B cell (primary cell): ENCODE data around the gene TMEM254. TPM values are rescaled to one million over a fixed set of nuclear protein-coding genes. Genes with fewer than 3 reads are reported as not detected.

Experiments
- ATAC-seq: fragments of 200-7000 bp; cut with Tn5 transposase; one replicate; pipeline ENCODE4 v1.10.0; 2021; ENCODE audit warnings: low read depth, mild to moderate bottlenecking, moderate number of reproducible peaks, moderate library complexity
- CTCF ChIA-PET: fragments of 350-600 bp; sonication (Branson Sonifier 250); formaldehyde crosslinking; loops from one replicate; lab custom pipeline; 2021; ENCODE audit warnings: antibody characterized with exemption, inconsistent platforms; lab: Charles Lee
- POLR2A ChIA-PET: fragments of 350-600 bp; sonication (Branson Sonifier 250); formaldehyde crosslinking; loops from one replicate; lab custom pipeline; 2021; ENCODE audit warnings: antibody characterized with exemption; lab: Charles Lee
- DNase-seq: peaks from one replicate; pipeline ENCODE4 v3.0.0; 2013
- H2AFZ ChIP-seq: 2 replicates; pipeline ENCODE4 v1.6.1; 2012; ENCODE audit warnings: mild to moderate bottlenecking, low read depth, low read length; ENCODE audit not compliant: insufficient read depth, poor library complexity, severe bottlenecking
- H3K27ac ChIP-seq, 2 donors: 1 replicate in 1 of 2; 2 replicates in 1 of 2; pipeline ENCODE4 v1.5.1; 2012 to 2013; ENCODE audit warnings: low read length in 2 of 2, mild to moderate bottlenecking in 2 of 2, moderate library complexity in 1 of 2
- H3K27me3 ChIP-seq, 4 experiments: fragments of 200-600 bp in 1 of 4; sonication (generic) in 1 of 4; replicated peaks in 1 of 4; 1 replicate in 2 of 4; 2 replicates in 2 of 4; pipeline versions ENCODE4 v1.6.1 to v1.7.0; 2013 to 2016; ENCODE audit warnings: low read length in 3 of 4, mild to moderate bottlenecking in 2 of 4, mixed read lengths in 1 of 4, moderate library complexity in 1 of 4; ENCODE audit not compliant: insufficient read depth in 4 of 4, control insufficient read depth in 3 of 4; ENCODE audit errors: control extremely low read depth in 1 of 4
- H3K36me3 ChIP-seq, 2 experiments: replicated peaks in 1 of 2; 1 replicate in 1 of 2; 2 replicates in 1 of 2; pipeline versions ENCODE4 v1.6.1 to v1.7.1; 2013; ENCODE audit warnings: low read length in 1 of 2; ENCODE audit not compliant: insufficient read depth in 2 of 2, control insufficient read depth in 1 of 2; ENCODE audit errors: control extremely low read depth in 1 of 2, extremely low read depth in 1 of 2
- H3K4me1 ChIP-seq, 2 donors: fragments of 200-600 bp in 1 of 2; sonication (generic) in 1 of 2; 1 replicate in 1 of 2; 2 replicates in 1 of 2; pipeline versions ENCODE4 v1.5.1 to v1.6.1; 2013 to 2017; ENCODE audit warnings: low read length in 2 of 2; ENCODE audit not compliant: control insufficient read depth in 2 of 2, insufficient read depth in 2 of 2
- H3K4me2 ChIP-seq: replicated peaks from 2 replicates; pipeline ENCODE3; 2012; ENCODE audit warnings: mild to moderate bottlenecking, low read depth, low read length; ENCODE audit not compliant: poor library complexity, severe bottlenecking
- H3K4me3 ChIP-seq, 5 experiments: fragments of 200-600 bp in 1 of 5; sonication (generic) in 1 of 5; 1 replicate in 3 of 5; 2 replicates in 2 of 5; pipeline versions ENCODE4 v1.5.1 to v1.7.0; 2011 to 2016; ENCODE audit warnings: low read length in 4 of 5, mild to moderate bottlenecking in 4 of 5, low read depth in 2 of 5, control low read depth in 1 of 5, moderate library complexity in 1 of 5; ENCODE audit not compliant: insufficient read depth in 1 of 5; ENCODE audit errors: control extremely low read depth in 1 of 5, extremely low read depth in 1 of 5
- H3K79me2 ChIP-seq: fragments of 200-600 bp; sonication (generic); one replicate; pipeline ENCODE4 v1.6.0; 2016; ENCODE audit warnings: low read length; ENCODE audit not compliant: control insufficient read depth, insufficient read depth
- H3K9ac ChIP-seq: fragments of 200-600 bp; sonication (generic); 2 replicates; pipeline ENCODE4 v1.6.1; 2017; ENCODE audit warnings: mild to moderate bottlenecking, low read length, moderate library complexity
- H3K9me3 ChIP-seq, 3 donors: one replicate each; pipeline versions ENCODE4 v1.6.1 to v1.7.1; 2013; ENCODE audit warnings: low read length in 2 of 3; ENCODE audit not compliant: control insufficient read depth in 2 of 3, insufficient read depth in 1 of 3; ENCODE audit errors: control extremely low read depth in 1 of 3
- H4K20me1 ChIP-seq: 2 replicates; pipeline ENCODE4 v1.6.0; 2012; ENCODE audit warnings: mild to moderate bottlenecking, low read length; ENCODE audit not compliant: insufficient read depth, control insufficient read depth, poor library complexity, severe bottlenecking
- H3K27ac Mint-ChIP-seq: one replicate; pipeline ENCODE4 v1.8.0; 2021; ENCODE audit warnings: mixed read lengths
- H3K27me3 Mint-ChIP-seq: one replicate; pipeline ENCODE4 v1.8.0; 2021; ENCODE audit warnings: mixed read lengths
- H3K4me1 Mint-ChIP-seq: one replicate; pipeline ENCODE4 v1.8.0; 2021; ENCODE audit warnings: mixed read lengths
- H3K4me3 Mint-ChIP-seq: one replicate; pipeline ENCODE4 v1.8.0; 2021; ENCODE audit warnings: mixed read lengths
- H3K9me3 Mint-ChIP-seq: one replicate; pipeline ENCODE4 v1.8.0; 2022; ENCODE audit warnings: mixed read lengths; ENCODE audit not compliant: insufficient read depth
- EZH2 ChIP-seq: IDR thresholded peaks from 2 replicates; pipeline ENCODE4 v1.6.1; 2012; ENCODE audit warnings: borderline replicate concordance, low read depth, mild to moderate bottlenecking, moderate library complexity, low read length; ENCODE audit not compliant: insufficient read depth, poor library complexity, severe bottlenecking
- WGBS: methylation state at CpG from one replicate; pipeline ENCODE4 v1.1.5; 2013; ENCODE audit warnings: missing lambda C conversion rate; ENCODE audit not compliant: insufficient coverage; 5-methylcytosine and 5-hydroxymethylcytosine counted together
- intact Hi-C: fragments of 100-400 bp; cut with micrococcal nuclease; formaldehyde crosslinking; loops from one replicate; pipeline ENCODE4 v1.10.0; 2022
- polyA plus RNA-seq: library from polyadenylated mRNA; depleted of rRNA; stranded (reverse); fragments of >200 nt; gene quantifications from 2 replicates; pipeline ENCODE4 v1.2.3, GENCODE V29; 2012
- total RNA-seq, 2 donors: library from RNA; stranded (reverse); fragments of 120-200 nt in 1 of 2; gene quantifications; 1 replicate in 1 of 2; 2 replicates in 1 of 2; pipeline versions ENCODE4 v1.2.3 to v1.2.4, GENCODE V29; 2013 to 2022
- TF ChIP-seq, protein P1 (sequence below): fragments of 200-600 bp; IDR thresholded peaks from one replicate; pipeline ENCODE4 v1.8.0; 2022; ENCODE audit warnings: antibody characterized with exemption, mild to moderate bottlenecking

Gene TMEM254
- total and polyA plus RNA-seq, 2 donors (not counting 1 experiment from before 2014, with no cell fraction given) = 9.8 to 13.1 TPM

GRCh38 chr10:80057171-80057570, 21.3 kb upstream of the TMEM254 start:
- TF ChIP-seq, protein P1, sequence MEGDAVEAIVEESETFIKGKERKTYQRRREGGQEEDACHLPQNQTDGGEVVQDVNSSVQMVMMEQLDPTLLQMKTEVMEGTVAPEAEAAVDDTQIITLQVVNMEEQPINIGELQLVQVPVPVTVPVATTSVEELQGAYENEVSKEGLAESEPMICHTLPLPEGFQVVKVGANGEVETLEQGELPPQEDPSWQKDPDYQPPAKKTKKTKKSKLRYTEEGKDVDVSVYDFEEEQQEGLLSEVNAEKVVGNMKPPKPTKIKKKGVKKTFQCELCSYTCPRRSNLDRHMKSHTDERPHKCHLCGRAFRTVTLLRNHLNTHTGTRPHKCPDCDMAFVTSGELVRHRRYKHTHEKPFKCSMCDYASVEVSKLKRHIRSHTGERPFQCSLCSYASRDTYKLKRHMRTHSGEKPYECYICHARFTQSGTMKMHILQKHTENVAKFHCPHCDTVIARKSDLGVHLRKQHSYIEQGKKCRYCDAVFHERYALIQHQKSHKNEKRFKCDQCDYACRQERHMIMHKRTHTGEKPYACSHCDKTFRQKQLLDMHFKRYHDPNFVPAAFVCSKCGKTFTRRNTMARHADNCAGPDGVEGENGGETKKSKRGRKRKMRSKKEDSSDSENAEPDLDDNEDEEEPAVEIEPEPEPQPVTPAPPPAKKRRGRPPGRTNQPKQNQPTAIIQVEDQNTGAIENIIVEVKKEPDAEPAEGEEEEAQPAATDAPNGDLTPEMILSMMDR = no peak
- TF ChIP-seq EZH2 = no peak
- intact Hi-C loops = loop anchor here (5.0 kb wide), 1 partner anchor 165 kb away; no protein-coding TSS in a partner anchor
- H3K27ac Mint-ChIP-seq = no peak overlapping the region
- WGBS = 100% methylated on average over 3 of the region's 4 CpGs
- no peaks in the 10 kb centered on the region for H3K9me3 Mint-ChIP-seq
- Histone ChIP-seq H4K20me1 (no peaks in the 10 kb centered on the region), H3K36me3 (no peaks in the 10 kb centered on the region), H3K27me3 (no peaks in the 10 kb centered on the region), H3K79me2 (no peaks in the 10 kb centered on the region), H2AFZ (no peak overlapping the region), H3K9ac (no peak overlapping the region), H3K9me3 (no peaks in the 10 kb centered on the region), H3K4me2 (no peak overlapping the region), H3K27ac (no peak overlapping the region), H3K4me1 (no peaks in the 10 kb centered on the region), H3K4me3 (no peak overlapping the region)
- peaks cover 4% of the 10 kb centered on the region for H3K27me3 Mint-ChIP-seq
- no peaks in the 10 kb centered on the region for H3K4me1 Mint-ChIP-seq
- ATAC-seq (no peak), DNase-seq (no peak)
- no peak overlapping the region for H3K4me3 Mint-ChIP-seq
- CTCF ChIA-PET = interaction anchor here (2.5 to 4.9 kb wide), 2 partner anchors 9 to 165 kb away, joined by 9 to 59 read pairs; no protein-coding TSS in a partner anchor
- POLR2A ChIA-PET = no interaction called here

DNA sequence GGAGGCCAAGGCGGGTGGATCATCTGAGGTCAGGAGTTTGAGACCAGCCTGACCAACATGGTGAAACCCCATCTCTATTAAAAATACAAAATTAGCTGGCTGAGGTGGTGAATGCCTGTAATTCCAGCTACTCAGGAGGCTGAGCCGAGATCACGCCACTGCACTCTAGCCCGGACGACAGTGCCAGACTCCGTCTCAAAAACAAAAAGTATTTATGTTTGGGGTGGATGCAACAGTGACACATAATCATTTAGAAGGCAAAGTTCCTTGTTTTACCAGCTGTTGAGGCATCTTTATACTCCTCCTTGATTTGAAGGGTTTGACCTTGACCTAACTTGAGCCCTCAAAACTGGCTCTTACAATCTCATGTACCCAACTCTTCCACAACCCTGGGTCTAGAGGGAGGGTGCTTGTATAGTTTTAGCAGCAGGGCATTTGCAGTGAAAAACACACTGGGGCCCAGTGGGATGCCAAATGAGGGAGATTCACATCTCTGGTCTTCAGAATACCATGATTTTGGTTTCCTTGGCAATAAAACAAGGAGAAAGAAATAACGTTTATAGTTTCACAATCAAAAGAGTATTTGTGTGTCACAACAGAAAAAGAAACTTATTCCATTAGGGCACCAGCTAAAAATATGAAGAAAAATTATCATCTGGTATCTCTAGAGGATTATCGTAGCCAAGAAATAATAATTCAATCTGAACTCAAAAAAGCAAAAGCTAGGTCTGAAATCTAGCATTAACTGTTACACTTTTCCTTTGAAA, 14.2 kb upstream of the TMEM254 start:
- H3K27ac Mint-ChIP-seq = no peak overlapping the region
- H3K4me1 Mint-ChIP-seq = no peaks in the 10 kb centered on the region
- Histone ChIP-seq H4K20me1 (no peaks in the 10 kb centered on the region), H3K9me3 (peaks cover 0 to 2% (median 0%) of the 10 kb centered on the region in 3 donors), H3K4me1 (no peaks in the 10 kb centered on the region), H3K4me2 (no peak overlapping the region), H3K79me2 (no peaks in the 10 kb centered on the region), H3K27ac (no peak overlapping the region), H2AFZ (no peak overlapping the region), H3K9ac (no peak overlapping the region), H3K4me3 (no peak overlapping the region), H3K27me3 (peaks cover 0 to 3% (median 0%) of the 10 kb centered on the region in 4 experiments), H3K36me3 (no peaks in the 10 kb centered on the region)
- no peak for ATAC-seq
- ChIA-PET CTCF (no interaction called here), POLR2A (no interaction called here)
- no peak for TF ChIP-seq EZH2
- H3K27me3 Mint-ChIP-seq = peaks cover 4% of the 10 kb centered on the region
- no peaks in the 10 kb centered on the region for H3K9me3 Mint-ChIP-seq
- intact Hi-C loops = no loop called here
- H3K4me3 Mint-ChIP-seq = no peak overlapping the region
- 96% methylated on average over 5 of the region's 8 CpGs for WGBS
- no peak for DNase-seq
